NCI-H524 treated with DMSO at 0.1 percent for 48 hours (cell line): Measurements from ENCODE around the gene TAS2R31.
"Not testable (repeated sequence)": the region's sequence is repeated elsewhere in the genome, so short reads cannot be mapped to it uniquely, and the experiment has no call there.

ENCODE experiments used
- DNase-seq: peaks from one replicate; lab custom pipeline; 2025; lab: John Stamatoyannopoulos, UW

Gene TAS2R31

DNA sequence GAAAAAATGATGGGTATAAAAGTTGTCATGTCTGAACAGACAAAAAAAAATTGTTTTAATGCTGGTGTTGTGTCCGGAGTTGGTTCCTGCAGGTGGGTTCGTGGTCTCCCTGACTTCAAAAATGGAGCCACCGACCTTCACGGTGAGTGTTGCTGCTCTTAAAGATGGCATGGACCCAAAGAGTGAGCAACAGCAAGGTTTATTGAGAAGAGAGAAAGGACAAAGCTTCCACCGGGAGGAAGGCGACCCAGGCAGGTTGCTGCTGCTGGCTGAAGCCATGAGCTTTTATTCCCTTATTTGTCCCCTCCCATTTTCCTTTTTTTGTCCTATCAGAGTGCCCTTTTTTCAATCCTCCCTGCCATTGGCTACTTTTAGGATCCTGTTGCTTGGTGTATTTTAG, at the start of gene TAS2R31:
Gene TAS2R31, minus strand, starts transcription at position 101 of the 400 bp plus-strand sequence. Its CDS starts 72 bp downstream, at position 29.
- DNase-seq, result no peak

DNA sequence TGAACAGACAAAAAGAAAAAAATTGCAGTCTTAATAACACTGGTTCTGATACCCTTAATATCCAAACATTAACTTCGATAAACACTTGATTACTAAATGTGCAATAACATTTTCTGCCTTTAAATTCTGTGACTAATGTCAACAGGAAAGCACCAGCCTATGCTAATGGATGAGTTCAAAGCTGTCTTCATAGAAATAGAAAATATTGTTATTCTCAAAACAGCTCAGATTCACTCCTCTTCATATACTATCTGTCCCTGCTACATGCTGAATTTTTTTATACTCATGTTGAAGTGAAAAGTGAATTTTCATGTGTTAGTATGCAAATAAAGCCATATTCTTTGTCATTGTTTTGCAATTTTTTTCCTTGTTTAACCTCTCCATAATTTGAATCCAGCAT, 47.0 kb upstream of the TAS2R31 start:
- DNase-seq, result no peak

- no peak for DNase-seq
Observed at GRCh38 chr12:11075642-11076041, 44.4 kb upstream of the TAS2R31 start.

- DNase-seq, result no peak
Observed at GRCh38 chr12:11071414-11071813, 40.2 kb upstream of the TAS2R31 start.

GRCh38 chr12:11070999-11071398, 39.8 kb upstream of the TAS2R31 start:
- DNase-seq, result no peak

DNA sequence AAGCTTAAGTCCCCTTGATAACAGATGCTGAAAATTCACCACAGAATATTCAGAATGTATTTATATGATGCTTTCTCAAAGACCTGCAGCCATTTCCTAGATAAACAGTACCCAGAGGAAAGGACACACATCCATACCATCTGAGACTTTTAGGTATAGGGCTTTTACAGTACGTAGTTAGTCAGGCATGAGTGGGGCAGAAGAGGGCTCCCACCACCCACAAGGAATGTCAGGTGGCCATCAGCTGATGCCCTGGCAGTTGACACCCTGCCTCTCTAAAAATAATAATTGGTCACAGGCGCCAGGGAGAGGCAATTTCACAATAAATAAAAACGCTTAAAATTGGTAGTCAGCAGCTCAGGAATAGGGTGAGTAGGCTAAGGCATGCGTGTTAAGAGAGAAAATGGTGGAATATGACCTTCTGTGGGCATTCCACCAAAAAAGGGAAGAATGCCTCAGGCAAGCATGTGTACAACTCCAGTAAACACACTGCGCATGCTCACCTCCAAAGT, 38.7 kb upstream of the TAS2R31 start:
- DNase-seq, result no peak

GRCh38 chr12:11067514-11067913, 36.3 kb upstream of the TAS2R31 start:
- no peak for DNase-seq

- not testable (repeated sequence) for DNase-seq
Observed at GRCh38 chr12:11062194-11062593, 31.0 kb upstream of the TAS2R31 start, which contains the start of gene TAS2R46. TSS of gene TAS2R46 (minus strand) at chr12:11062294. CDS start at chr12:11062294, 0 bp downstream.

DNA sequence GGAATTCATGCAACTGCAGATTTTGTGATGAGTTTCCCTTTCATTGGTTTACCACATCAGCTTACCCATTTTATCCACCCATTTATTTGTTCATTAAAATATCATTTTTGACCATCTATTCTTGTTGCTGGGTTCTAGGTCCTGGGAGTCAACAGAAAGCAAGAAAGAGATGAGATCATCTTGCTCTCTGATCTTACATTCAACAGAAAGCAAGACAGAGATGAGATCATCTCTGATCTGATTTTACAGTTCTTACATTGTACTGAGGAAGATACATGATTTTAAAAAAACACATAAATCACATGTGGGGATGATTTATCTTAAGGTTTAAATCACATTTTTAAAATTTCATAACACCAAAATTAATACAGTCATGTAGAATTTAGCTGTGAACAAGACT, 28.6 kb upstream of the TAS2R31 start:
- DNase-seq, result no peak

GRCh38 chr12:11059041-11059440, 27.8 kb upstream of the TAS2R31 start:
- no peak for DNase-seq

DNA sequence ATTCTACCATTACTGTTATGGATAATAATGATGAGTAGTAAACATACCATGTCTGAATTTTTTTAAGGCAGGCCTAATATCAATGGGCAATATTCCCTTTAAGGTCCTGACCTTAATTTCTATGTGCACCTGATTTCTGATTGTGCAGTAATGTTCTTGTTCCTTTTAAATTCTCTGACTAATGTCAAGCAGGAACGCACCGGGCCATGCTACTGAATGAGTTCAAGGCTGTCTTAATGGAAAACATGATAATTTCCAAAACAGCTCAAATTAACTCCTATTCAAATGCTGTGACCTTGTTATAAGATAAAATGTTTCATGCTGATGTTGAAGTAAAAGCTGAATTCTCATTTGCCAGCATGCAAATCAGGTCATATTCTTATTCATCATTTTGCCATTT, 24.1 kb upstream of the TAS2R31 start:
- DNase-seq, result no peak

DNA sequence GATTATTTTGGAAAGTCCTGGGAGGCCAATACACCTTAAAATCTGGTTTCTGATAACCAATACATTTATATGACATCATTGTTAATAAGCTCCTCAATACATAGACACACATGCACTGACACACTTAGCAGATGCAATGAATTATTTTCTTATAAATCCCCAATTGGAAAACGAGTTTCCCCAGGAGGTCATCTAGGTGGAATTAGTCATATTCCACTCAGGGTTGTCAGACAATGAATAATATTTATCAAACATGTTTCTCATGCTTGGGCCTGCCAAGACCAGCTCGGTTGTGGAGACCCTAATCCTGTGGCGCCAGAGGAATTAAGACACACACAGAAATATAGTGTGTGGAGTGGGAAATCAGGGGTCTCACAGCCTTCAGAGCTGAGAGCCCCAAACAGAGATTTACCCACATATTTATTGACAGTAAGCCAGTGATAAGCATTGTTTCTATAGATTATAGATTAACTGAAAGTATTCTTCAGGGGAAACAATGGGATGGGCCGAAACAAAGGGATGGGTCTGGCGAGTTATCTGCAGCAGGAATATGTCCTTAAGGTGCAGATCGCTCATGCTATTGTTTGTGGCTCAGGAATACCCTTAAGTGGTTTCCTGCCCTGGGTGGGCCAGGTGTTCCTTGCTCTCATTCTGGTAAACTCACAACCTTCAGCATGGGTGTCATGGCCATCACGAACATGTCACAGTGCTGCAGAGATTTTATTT, 18.8 kb upstream of the TAS2R31 start:
- DNase-seq, result not testable (repeated sequence)

- not testable (repeated sequence) for DNase-seq
Observed at GRCh38 chr12:11041366-11041765, 10.2 kb upstream of the TAS2R31 start.

DNA sequence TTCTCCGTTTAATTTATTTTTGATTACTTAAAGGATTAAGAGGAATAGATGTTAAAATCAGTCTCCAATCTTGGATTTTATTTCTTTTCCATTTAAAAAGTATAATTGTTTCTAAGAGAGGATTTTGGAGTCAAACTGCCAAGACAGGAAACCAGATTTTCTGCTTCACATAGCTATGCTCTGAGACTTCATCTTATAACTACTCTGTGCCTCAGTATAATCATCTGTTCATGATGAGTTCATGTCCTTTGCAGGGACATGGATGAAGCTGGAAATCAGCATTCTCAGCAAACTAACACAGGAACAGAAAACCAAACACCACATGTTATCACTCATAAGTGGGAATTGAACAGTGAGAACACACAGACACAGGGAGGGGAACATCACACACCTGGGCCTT, 9.0 kb upstream of the TAS2R31 start:
- DNase-seq, result no peak

DNA sequence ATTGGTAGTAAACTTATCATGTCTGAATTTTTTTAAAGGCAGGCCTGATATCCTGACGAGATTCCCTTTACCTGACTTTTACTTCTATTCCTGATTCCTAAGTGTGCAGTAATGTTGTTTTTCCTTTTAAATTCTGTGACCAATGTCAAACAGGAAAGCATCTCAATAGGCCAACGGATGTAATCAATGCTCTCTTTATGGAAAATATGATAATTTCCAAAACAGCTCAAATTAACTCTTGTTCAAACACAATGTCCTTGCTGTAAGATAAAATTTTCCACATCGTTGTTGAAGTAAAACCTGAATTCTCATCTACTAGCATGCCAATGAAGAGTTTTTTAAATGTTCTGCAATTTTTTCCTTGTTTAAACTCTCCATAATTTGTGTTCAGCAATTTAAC, 8.0 kb upstream of the TAS2R31 start:
- no peak for DNase-seq

- DNase-seq, result not testable (repeated sequence)
Observed at GRCh38 chr12:11033959-11034358, 2.8 kb upstream of the TAS2R31 start.

DNA sequence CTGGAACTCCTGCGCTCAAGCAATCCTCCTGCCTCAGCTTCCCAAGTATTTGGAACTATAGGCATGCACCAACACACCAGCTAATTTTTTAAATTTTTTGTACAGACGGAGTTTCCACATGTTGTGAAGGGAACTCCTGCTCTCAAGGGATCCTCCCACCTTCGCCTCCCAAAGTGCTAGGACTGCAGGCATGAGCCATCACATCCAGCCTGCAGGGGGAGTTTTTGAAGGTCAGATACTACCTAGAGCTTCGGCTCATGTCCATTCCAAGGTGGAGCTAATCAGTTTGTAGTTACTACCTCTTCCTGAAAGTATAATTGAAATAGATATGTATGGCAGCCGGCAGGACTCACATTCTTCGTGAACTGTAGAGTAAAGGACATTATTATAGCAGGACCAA, 5.1 kb downstream of the TAS2R31 start:
- no peak for DNase-seq

DNA sequence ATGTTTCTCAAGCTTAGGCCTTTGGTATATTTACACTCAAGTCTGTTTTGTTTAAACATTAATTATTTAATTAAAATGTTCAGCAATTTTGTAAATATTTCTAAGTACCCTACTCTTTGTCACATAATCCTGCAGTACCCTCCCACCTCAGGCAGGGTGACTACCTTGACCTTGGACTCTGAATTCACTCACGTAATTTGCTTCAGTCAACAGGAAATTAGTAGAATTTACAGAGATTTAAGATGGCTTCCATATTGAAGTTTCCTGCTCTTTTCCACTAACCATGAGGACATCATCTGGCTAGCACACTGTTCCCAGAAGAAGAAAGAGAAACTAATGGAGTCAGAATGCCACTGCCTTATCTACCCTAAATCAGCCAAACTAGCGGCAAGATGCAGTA, 7.8 kb downstream of the TAS2R31 start:
- no peak for DNase-seq

DNA sequence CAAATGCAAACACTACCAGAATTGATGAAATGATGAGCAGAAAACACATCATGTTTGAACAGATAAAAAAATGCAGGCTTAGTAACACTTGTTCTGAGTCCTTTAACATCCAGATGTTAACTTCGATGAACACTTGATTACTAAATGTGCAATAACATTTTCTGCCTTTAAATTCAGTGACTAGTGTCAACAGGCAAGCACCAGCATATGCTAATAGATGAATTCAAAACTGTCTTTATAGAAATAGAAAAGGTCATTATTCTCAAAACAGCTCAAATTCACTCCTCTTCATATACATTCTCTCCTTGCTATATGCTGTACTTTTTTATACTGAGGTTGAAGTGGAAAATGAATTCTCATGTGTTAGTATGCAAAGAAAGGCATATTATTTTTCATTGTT, 8.7 kb downstream of the TAS2R31 start, which contains the start of gene TAS2R19:
Gene TAS2R19, minus strand, starts transcription at position 101 of the 400 bp plus-strand sequence. Its CDS starts 49 bp downstream, at position 52.
- no peak for DNase-seq

DNA sequence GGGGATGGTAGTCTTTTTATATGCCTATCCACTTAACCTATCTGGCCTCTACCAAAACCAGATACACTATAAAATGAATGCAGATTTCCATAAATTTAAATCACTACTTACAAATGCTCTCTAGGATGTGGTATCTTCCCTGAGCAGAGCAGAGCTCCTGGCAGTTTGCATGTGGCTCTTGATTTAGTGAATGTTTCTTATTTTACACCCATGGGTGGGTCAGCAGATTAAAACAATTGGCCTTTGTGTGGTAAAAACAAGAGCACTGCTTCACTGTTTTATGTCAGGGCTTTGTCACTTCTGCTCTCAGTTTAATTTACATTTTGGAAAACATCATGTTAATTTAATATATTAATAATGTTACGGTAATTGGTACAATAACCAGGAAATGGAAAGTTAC, 14.3 kb downstream of the TAS2R31 start:
- DNase-seq, result no peak

DNA sequence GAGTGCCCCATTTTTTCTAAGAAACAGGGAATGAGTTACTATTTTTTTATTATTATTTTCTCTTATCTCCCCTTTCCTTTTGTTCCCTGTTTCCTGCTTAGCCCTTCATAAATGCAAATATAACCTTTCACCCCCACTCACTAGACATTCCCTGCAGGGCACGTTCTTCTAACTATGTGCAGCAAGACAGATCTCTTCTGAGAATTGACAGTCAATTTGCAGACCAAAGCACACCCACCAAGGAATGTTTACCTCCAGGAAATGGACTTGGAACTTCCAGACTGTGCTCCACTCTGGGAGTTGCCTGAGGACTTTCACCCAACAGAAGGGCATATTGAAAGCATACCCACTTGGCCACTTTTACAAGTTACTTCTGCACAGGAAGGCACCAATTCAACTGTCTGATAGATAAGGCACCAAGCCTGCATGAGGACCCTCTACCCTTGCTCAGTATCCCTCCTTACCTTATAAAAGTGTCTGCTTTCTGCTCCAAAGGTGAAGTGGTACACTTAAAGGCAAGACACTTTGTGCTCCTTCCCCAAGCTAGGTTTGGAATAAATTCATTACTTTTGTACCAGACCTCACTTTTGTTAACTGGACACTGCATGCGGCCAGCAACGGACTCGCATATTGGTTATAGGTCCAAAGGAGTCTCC, 15.3 kb downstream of the TAS2R31 start:
- no peak for DNase-seq

GRCh38 chr12:11014234-11014633, 17.0 kb downstream of the TAS2R31 start:
- DNase-seq, result no peak

DNA sequence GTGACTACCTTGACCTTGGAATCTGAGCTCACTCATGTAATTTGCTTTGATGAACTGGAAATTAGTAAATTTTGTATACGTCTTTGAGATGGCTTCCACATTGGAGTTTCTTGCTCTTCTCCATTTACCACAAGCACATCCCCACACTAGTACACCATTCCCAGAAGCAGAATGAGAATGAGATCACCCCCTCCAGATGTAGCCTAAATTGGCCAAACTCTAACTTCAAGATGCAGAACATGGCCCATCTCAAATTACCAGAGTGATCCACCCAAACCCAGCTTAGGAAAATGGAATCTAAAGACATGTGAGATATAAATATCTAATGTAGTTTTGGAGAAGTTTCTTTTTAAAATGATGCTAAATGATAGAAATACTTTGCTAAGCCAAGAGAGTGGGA, 23.6 kb downstream of the TAS2R31 start:
- DNase-seq, result no peak
